ENCODE results near the gene TUBG1. TPM values are rescaled to one million over a fixed set of nuclear protein-coding genes. Genes with fewer than 3 reads are reported as not detected.

The TUBG1 gene
- total and polyA plus RNA-seq, 10 of the 15 experiments (the other 5 are each of a cell fraction or from before 2014, with no cell fraction given) = 40.0 to 256 (median 107) TPM

DNA sequence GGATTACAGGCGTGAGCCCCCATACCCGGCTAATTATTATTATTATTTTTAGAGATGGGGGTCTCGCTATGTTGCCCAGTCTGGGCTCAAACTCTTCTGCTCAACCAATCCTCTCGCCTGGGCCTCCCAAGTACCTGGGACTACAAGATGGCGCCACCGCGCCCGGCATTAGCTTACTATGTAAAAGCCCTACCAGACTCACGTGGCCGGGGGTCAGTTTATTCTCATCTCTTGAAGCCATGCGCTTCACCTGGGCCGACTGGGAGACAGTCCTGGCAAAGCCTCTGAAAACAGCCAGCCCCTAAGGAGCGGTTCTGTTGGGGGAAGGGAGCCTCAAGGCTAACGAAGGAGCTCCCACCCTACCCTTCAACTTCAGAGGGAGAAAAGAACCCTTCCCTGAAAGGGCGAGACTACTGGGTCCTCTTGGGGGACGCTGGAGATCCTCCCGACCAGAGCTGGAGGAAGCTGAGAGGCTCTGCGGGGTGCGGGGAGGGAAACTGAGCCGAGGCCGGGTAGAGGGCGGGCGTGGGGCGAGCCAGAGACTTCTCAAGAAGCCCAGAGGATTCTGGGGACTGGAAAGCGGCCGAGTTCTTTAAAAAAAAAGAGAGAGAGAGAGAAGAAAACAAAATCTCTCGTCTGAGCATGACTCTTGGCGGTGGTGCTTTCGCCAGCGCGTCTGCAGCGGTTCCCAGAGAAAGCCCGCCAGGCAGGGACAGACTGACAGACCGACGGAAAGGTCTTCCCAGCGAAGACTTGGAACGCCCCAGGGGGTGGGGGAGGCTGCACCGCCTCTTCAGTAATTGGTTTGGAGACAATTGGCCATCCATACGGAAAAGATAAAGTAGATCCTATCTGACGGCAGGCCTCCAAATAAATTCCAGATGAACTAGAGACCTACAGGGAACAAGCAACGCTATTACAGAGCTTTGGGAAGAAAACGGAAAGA, 44.0 kb downstream of the TUBG1 start:
- BruUV-seq (replicated peaks) = no TSS peak
- Histone ChIP-seq H4K20me1 (ENCODE audit: control insufficient read depth, insufficient read depth) (no peaks in the 10 kb centered on the region), H3K9me3 (replicated peaks; ENCODE audit: control insufficient read depth, insufficient read depth, low read length) (no peaks in the 10 kb centered on the region), H3K9ac (ENCODE audit: control insufficient read depth, insufficient read depth, low read length) (no peak overlapping the region), H3K4me1 (ENCODE audit: control insufficient read depth, insufficient read depth, low read length) (peaks cover 20% of the 10 kb centered on the region), H3K27ac (ENCODE audit: control insufficient read depth, insufficient read depth) (no peak overlapping the region), H3K79me2 (ENCODE audit: control insufficient read depth, insufficient read depth, low read length) (no peaks in the 10 kb centered on the region), H3K4me3 (no peak overlapping the region), H3K36me3 (ENCODE audit: control insufficient read depth in 2 of 2, insufficient read depth in 2 of 2, low read length in 1 of 2) (no peaks in the 10 kb centered on the region), H3K4me2 (ENCODE audit: control insufficient read depth, insufficient read depth) (peak overlapping the region; percentile 75), H2AFZ (ENCODE audit: control insufficient read depth, low read depth, low read length) (peak overlapping the region; percentile 4), H3K27me3 (replicated peaks in 1 of 2; ENCODE audit: control insufficient read depth in 2 of 2, insufficient read depth in 2 of 2, low read length in 1 of 2) (no peaks in the 10 kb centered on the region)
- TF ChIP-seq GATAD2B (conservative IDR thresholded peaks at IDR 0.05; ENCODE audit: low read depth) (no peak), BCL3 (IDR thresholded peaks at IDR 0.05; ENCODE audit: borderline replicate concordance, insufficient read depth, low read depth, low read length, poor library complexity, severe bottlenecking) (no peak), PBX3 (IDR thresholded peaks at IDR 0.05; ENCODE audit: insufficient replicate concordance, low read depth, low read length) (no peak), POLR2AphosphoS5 (IDR thresholded peaks at IDR 0.05; ENCODE audit: low read length) (no peak), NFYB (IDR thresholded peaks at IDR 0.05; ENCODE audit: insufficient read depth, low read depth, low read length) (no peak), MYB (IDR thresholded peaks at IDR 0.05; ENCODE audit: borderline replicate concordance, low read depth, low read length) (no peak), MTA2 (IDR thresholded peaks at IDR 0.05; ENCODE audit: low read depth) (no peak), BMI1 (IDR thresholded peaks at IDR 0.05; ENCODE audit: borderline replicate concordance) (no peak), JUNB (IDR thresholded peaks at IDR 0.05) (no peak), ETV6 (conservative IDR thresholded peaks at IDR 0.05 in 1 of 2, IDR thresholded peaks at IDR 0.05 in 1 of 2; ENCODE audit: borderline replicate concordance in 1 of 2, low read depth in 1 of 2) (no peak), RBBP5 (conservative IDR thresholded peaks at IDR 0.05) (no peak)
- TF ChIP-seq, protein P1, sequence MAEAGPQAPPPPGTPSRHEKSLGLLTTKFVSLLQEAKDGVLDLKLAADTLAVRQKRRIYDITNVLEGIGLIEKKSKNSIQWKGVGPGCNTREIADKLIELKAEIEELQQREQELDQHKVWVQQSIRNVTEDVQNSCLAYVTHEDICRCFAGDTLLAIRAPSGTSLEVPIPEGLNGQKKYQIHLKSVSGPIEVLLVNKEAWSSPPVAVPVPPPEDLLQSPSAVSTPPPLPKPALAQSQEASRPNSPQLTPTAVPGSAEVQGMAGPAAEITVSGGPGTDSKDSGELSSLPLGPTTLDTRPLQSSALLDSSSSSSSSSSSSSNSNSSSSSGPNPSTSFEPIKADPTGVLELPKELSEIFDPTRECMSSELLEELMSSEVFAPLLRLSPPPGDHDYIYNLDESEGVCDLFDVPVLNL (IDR thresholded peaks at IDR 0.05; ENCODE audit: low read depth, low read length) = no peak
- TF ChIP-seq, protein P2, sequence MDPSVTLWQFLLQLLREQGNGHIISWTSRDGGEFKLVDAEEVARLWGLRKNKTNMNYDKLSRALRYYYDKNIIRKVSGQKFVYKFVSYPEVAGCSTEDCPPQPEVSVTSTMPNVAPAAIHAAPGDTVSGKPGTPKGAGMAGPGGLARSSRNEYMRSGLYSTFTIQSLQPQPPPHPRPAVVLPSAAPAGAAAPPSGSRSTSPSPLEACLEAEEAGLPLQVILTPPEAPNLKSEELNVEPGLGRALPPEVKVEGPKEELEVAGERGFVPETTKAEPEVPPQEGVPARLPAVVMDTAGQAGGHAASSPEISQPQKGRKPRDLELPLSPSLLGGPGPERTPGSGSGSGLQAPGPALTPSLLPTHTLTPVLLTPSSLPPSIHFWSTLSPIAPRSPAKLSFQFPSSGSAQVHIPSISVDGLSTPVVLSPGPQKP (IDR thresholded peaks at IDR 0.05; ENCODE audit: low read depth, low read length) = no peak
- DNase-seq (ENCODE audit: low read depth, low spot score) = no peak
- FAIRE-seq = no peak
- ChIA-PET RAD21 (ENCODE audit: unreplicated experiment) (interaction anchor here (2.9 kb wide), 1 partner anchor 35 kb away, joined by 21 read pairs; no protein-coding TSS in a partner anchor), SMC1A (ENCODE audit: uncharacterized antibody, unreplicated experiment) (no interaction called here), POLR2A (no interaction called here), CTCF (interaction anchor here (0.5 to 1.0 kb wide), 2 partner anchors 49 to 109 kb away, joined by 3 to 4 read pairs; no protein-coding TSS in a partner anchor)
- ATAC-seq = no peak
- intact Hi-C loops (cut with micrococcal nuclease; ENCODE audit: unreplicated experiment) = no loop called here
- in situ Hi-C loops (cut with MboI) = no loop called here
- 44% methylated on average over 42 of the region's 42 CpGs for WGBS (ENCODE audit: insufficient coverage, insufficient replicate concordance, low lambda C conversion rate, missing lambda C conversion rate)
